ACC112 (cell line): ENCODE measurements around the gene CABYR.
A peak's percentile ranks its signal among the peaks of the same experiment; 100 is the strongest.
"Not testable (repeated sequence)": the region's sequence is repeated elsewhere in the genome, so short reads cannot be mapped to it uniquely, and the experiment has no call there.

ENCODE experiments used
- H2AFZ ChIP-seq: fragments of 200-600 bp; sonication (generic); one replicate; pipeline ENCODE4 v1.6.0; 2017; ENCODE audit warnings: antibody characterized with exemption, low read length; ENCODE audit not compliant: unreplicated experiment
- H3K27ac ChIP-seq: fragments of 200-600 bp; sonication (generic); 2 replicates; pipeline ENCODE4 v1.5.1; 2014; ENCODE audit warnings: low read depth, mild to moderate bottlenecking, antibody characterized with exemption, low read length, moderate library complexity
- H3K27me3 ChIP-seq: fragments of 200-600 bp; sonication (generic); 2 replicates; pipeline ENCODE4 v1.6.1; 2014; ENCODE audit warnings: mild to moderate bottlenecking, antibody characterized with exemption, low read length, moderate library complexity, mixed read lengths; ENCODE audit not compliant: insufficient read depth
- H3K36me3 ChIP-seq: fragments of 200-600 bp; sonication (generic); 2 replicates; pipeline ENCODE4 v1.6.1; 2016; ENCODE audit warnings: mild to moderate bottlenecking, antibody characterized with exemption, low read length, moderate library complexity, mixed read lengths; ENCODE audit not compliant: insufficient read depth
- H3K4me1 ChIP-seq: fragments of 200-600 bp; sonication (generic); one replicate; pipeline ENCODE4 v1.6.1; 2016; ENCODE audit warnings: low read length, mixed read lengths; ENCODE audit not compliant: insufficient read depth, unreplicated experiment, control insufficient read depth
- H3K4me3 ChIP-seq: fragments of 200-600 bp; sonication (generic); 2 replicates; pipeline ENCODE4 v1.5.1; 2014; ENCODE audit warnings: mild to moderate bottlenecking, low read depth, low read length
- H3K79me2 ChIP-seq: fragments of 200-600 bp; sonication (generic); one replicate; pipeline ENCODE4 v1.6.0; 2016; ENCODE audit warnings: low read length; ENCODE audit not compliant: control insufficient read depth, unreplicated experiment, insufficient read depth

CABYR gene

DNA sequence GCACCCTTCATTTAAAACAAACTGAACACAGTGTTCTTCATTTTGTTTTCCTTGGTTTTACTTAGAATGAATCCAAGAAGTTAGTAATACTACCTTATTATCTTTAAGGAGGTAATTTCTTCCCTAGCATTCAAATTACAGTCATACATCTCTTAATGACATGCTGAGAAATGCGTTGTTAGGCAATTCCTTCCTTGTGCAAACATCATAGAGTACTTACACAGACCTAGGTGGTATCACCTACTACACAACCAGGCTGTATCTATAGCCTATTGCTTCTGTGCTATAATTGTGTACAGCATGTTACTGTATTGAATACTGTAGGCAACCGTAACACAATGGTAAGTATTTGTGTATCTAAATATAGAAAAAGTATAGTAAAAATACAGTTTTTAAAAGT is 8.4 kb upstream of the CABYR start:
- Histone ChIP-seq H3K4me1 (no peaks in the 10 kb centered on the region), H2AFZ (no peak overlapping the region), H3K36me3 (no peaks in the 10 kb centered on the region), H3K79me2 (no peaks in the 10 kb centered on the region), H3K27ac (no peak overlapping the region), H3K27me3 (no peaks in the 10 kb centered on the region), H3K4me3 (no peak overlapping the region)

DNA sequence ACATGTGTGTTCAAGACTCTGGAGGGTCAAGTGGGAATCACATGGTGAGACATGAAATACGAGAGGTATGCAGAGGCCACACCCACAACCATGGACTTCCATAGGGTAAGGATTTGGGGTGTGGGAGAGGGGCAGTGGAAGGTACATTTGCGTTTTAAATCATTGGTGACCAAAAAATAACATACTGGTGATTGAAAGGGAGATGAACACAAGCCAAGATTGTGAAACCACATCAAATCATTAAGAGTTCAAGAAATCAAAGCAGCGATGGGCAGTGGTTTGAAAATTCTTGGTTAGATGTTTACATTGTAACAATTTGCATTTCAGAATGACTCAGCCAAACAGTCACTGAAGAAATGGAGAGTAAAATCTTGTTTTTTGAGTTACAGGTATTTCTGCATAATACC is 1.9 kb upstream of the CABYR start:
- Histone ChIP-seq H3K27me3 (no peaks in the 10 kb centered on the region), H3K4me3 (no peak overlapping the region), H3K36me3 (no peaks in the 10 kb centered on the region), H3K27ac (no peak overlapping the region), H2AFZ (no peak overlapping the region), H3K4me1 (no peaks in the 10 kb centered on the region), H3K79me2 (no peaks in the 10 kb centered on the region)

DNA sequence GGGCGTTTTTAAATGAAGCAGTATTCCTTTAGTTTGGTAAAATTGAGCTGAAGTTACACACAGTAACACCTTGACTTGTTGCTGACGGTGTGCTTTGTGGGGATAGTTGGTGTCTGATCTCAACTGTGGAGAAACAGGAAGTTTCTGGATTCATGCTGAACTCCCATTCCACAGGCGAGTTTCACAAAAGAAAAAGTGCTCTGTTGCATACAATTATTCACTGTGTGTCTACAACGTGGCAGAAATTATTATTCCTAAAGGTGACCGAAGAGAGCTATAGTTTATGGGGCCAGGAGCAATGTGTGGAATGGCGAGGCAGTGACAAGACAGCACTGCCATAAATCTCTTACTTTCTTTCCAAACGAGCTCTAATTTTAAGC is 463 bp upstream of the CABYR start:
- peak overlapping the region; percentile 56; the same call in 1 of the 2 replicates for H3K27ac ChIP-seq
- no peaks in the 10 kb centered on the region for H3K36me3 ChIP-seq
- peak overlapping the region; percentile 58 for H2AFZ ChIP-seq
- no peaks in the 10 kb centered on the region for H3K79me2 ChIP-seq
- H3K27me3 ChIP-seq = no peaks in the 10 kb centered on the region
- H3K4me3 ChIP-seq = peak overlapping the region; percentile 81
- H3K4me1 ChIP-seq = no peaks in the 10 kb centered on the region

DNA sequence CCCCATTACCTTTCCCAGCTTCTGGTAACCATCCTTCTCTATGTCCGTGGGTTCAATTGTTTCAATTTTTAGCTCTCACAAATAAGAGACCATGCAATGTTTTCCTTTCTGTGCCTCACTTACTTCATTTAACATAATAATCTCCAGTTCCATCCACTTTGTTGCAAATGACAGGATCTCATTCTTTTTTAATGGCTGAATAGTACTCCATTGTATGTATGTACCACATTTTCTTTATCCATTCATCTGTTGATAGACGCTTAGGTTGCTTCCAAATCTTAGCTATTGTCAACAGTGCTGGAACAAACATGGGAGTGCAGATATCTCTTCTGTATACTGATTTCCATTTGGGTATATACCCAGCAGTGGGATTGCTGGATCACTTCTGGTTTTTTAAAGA is 1.8 kb downstream of the CABYR start:
- no peak overlapping the region for H3K4me3 ChIP-seq
- H3K79me2 ChIP-seq = no peaks in the 10 kb centered on the region
- H3K27me3 ChIP-seq = no peaks in the 10 kb centered on the region
- 0 out of 2 replicates have a peak, but pooled peaks cover 2% of the 10 kb centered on the region for H3K36me3 ChIP-seq
- no peaks in the 10 kb centered on the region for H3K4me1 ChIP-seq
- H3K27ac ChIP-seq = no peak overlapping the region
- no peak overlapping the region for H2AFZ ChIP-seq

- H3K4me1 ChIP-seq = no peaks in the 10 kb centered on the region
- H3K27me3 ChIP-seq = no peaks in the 10 kb centered on the region
Measured at GRCh38 chr18:24142376-24142775, 3.5 kb downstream of the CABYR start.

GRCh38 chr18:24149591-24149990 is 10.7 kb downstream of the CABYR start:
- peaks cover 26% of the 10 kb centered on the region for H3K36me3 ChIP-seq
- not testable (repeated sequence) for H3K4me3 ChIP-seq, H3K4me1 ChIP-seq, H2AFZ ChIP-seq, H3K27me3 ChIP-seq, H3K27ac ChIP-seq, H3K79me2 ChIP-seq

More at GRCh38 chr18:24142376-24142775, 3.5 kb downstream of the CABYR start:
- no peak overlapping the region for H3K4me3 ChIP-seq
- no peak overlapping the region for H3K27ac ChIP-seq
- peaks cover 18% of the 10 kb centered on the region for H3K36me3 ChIP-seq
- no peak overlapping the region for H2AFZ ChIP-seq
- no peaks in the 10 kb centered on the region for H3K79me2 ChIP-seq

- peaks cover 11% of the 10 kb centered on the region for H3K36me3 ChIP-seq
- no peak overlapping the region for H3K4me3 ChIP-seq
- no peak overlapping the region for H3K27ac ChIP-seq
- H3K27me3 ChIP-seq = no peaks in the 10 kb centered on the region
- no peaks in the 10 kb centered on the region for H3K79me2 ChIP-seq
- H3K4me1 ChIP-seq = no peaks in the 10 kb centered on the region
- no peak overlapping the region for H2AFZ ChIP-seq
Measured at GRCh38 chr18:24153397-24153796, 14.5 kb downstream of the CABYR start.

- Histone ChIP-seq H2AFZ (no peak overlapping the region), H3K27ac (no peak overlapping the region), H3K79me2 (no peaks in the 10 kb centered on the region), H3K36me3 (peaks cover 16% of the 10 kb centered on the region), H3K4me1 (no peaks in the 10 kb centered on the region), H3K4me3 (no peak overlapping the region), H3K27me3 (no peaks in the 10 kb centered on the region)
Measured at GRCh38 chr18:24157855-24158254, 19.0 kb downstream of the CABYR start.

- no peaks in the 10 kb centered on the region for H3K27me3 ChIP-seq
- no peak overlapping the region for H2AFZ ChIP-seq
- H3K79me2 ChIP-seq = no peaks in the 10 kb centered on the region
- no peak overlapping the region for H3K27ac ChIP-seq
- H3K4me1 ChIP-seq = no peaks in the 10 kb centered on the region
- H3K4me3 ChIP-seq = no peak overlapping the region
- H3K36me3 ChIP-seq = peaks cover 22% of the 10 kb centered on the region
Measured at GRCh38 chr18:24160086-24160485, 21.2 kb downstream of the CABYR start.

- no peaks in the 10 kb centered on the region for H3K27me3 ChIP-seq
- peaks cover 19% of the 10 kb centered on the region for H3K36me3 ChIP-seq
- H3K4me1 ChIP-seq = no peaks in the 10 kb centered on the region
- no peak overlapping the region for H3K27ac ChIP-seq
- H2AFZ ChIP-seq = no peak overlapping the region
- no peak overlapping the region for H3K4me3 ChIP-seq
- H3K79me2 ChIP-seq = no peaks in the 10 kb centered on the region
Measured at GRCh38 chr18:24161304-24161703, 22.4 kb downstream of the CABYR start.

DNA sequence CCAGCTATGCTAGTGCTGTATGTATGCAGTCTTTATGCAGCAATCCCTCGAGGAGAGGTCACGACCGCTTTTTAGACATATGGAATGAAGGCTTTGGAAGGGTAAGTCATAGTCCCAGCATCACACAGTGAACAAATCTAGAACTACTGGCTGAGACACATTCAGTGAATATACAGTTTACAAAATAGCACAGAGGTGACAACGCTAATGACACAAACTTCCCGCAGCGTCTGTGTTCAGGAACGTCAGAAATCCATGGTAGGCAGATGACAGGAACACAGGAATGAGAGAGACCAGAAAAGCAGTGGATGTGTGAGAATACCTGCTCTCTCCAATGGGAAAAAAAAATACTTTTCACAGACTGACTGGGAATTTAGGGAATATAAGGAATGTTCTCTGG is 29.6 kb downstream of the CABYR start:
- H3K4me3 ChIP-seq = no peak overlapping the region
- peaks cover 10% of the 10 kb centered on the region for H3K36me3 ChIP-seq
- no peak overlapping the region for H3K27ac ChIP-seq
- H2AFZ ChIP-seq = no peak overlapping the region
- H3K4me1 ChIP-seq = no peaks in the 10 kb centered on the region
- no peaks in the 10 kb centered on the region for H3K27me3 ChIP-seq
- no peaks in the 10 kb centered on the region for H3K79me2 ChIP-seq
